ENCODE measurements around the gene RNASE7. TPM values are rescaled to one million over a fixed set of nuclear protein-coding genes. Genes with fewer than 3 reads are reported as not detected.
A peak's percentile ranks its signal among the peaks of the same experiment; 100 is the strongest.

The RNASE7 gene
- total RNA-seq, 4 donors from 2014 or later, result 0.55 TPM; not detected in 3

GRCh38 chr14:21068521-21069387, 26.6 kb downstream of the RNASE7 start:
- Histone ChIP-seq H3K9me3 (no peaks in the 10 kb centered on the region), H3K27me3 (no peaks in the 10 kb centered on the region), H3K4me3 (peak overlapping the region; percentile 68 to 83 (median 74)), H3K27ac (peak overlapping the region; percentile 84 to 91 (median 88)), H3K4me1 (peaks cover 17 to 30% of the 10 kb centered on the region in 2 donors), H3K36me3 (peaks cover 0 to 3% of the 10 kb centered on the region in 2 donors)
- no peak for TF ChIP-seq POLR2A (IDR thresholded peaks at IDR 0.05)
- peak; percentile 41 to 74 (median 69) for TF ChIP-seq CTCF (IDR thresholded peaks at IDR 0.05 in 4 of 5, conservative IDR thresholded peaks at IDR 0.05 in 1 of 5)
- DNase-seq (peak in 1 of 2 donors; percentile 56), ATAC-seq (peak; percentile 49 to 51)
- intact Hi-C loops (cut with DNase I; ENCODE audit: low total_unique reads) (loop anchor here (1.0 kb wide), 1 partner anchor 24 kb away; no protein-coding TSS in a partner anchor), in situ Hi-C loops (cut with MboI; ENCODE audit: low sequenced_read_pairs in 4 of 4) (loop anchor here in 2 of 4 donors (5.0 to 25.0 kb wide), 3 partner anchors 34 to 381 kb away; partner anchors contain the start of genes ANG (in 1 of the 2), RNASE4 (in 1 of the 2) and TMEM253 (in 1 of the 2))

- peak in 1 of 2 donors; percentile 11 for ATAC-seq
- no peak for TF ChIP-seq CTCF (IDR thresholded peaks at IDR 0.05 in 4 of 5, conservative IDR thresholded peaks at IDR 0.05 in 1 of 5)
- TF ChIP-seq POLR2A (IDR thresholded peaks at IDR 0.05), result no peak
- peaks cover 17 to 30% of the 10 kb centered on the region in 2 donors for H3K4me1 ChIP-seq
- H3K36me3 ChIP-seq, result peaks cover 0 to 7% of the 10 kb centered on the region in 2 donors
- DNase-seq, result no peak
- intact Hi-C loops (cut with DNase I; ENCODE audit: low total_unique reads), result loop anchor here (1.0 kb wide), 1 partner anchor 35 kb away; no protein-coding TSS in a partner anchor
- H3K27me3 ChIP-seq, result no peaks in the 10 kb centered on the region
- no peaks in the 10 kb centered on the region for H3K9me3 ChIP-seq
- peak overlapping the region; percentile 84 to 91 (median 88) for H3K27ac ChIP-seq
- in situ Hi-C loops (cut with MboI; ENCODE audit: low sequenced_read_pairs in 4 of 4), result loop anchor here in 2 of 4 donors (5.0 to 25.0 kb wide), 3 partner anchors 33 to 382 kb away; partner anchors contain the start of genes ANG (in 1 of the 2), RNASE4 (in 1 of the 2) and TMEM253 (in 1 of the 2)
- peak overlapping the region; percentile 68 to 83 (median 74) for H3K4me3 ChIP-seq
These were observed 27.4 kb downstream of the RNASE7 start for GRCh38 chr14:21069388-21070082.

- peaks cover 0 to 7% of the 10 kb centered on the region in 2 donors for H3K36me3 ChIP-seq
- H3K4me1 ChIP-seq, result peaks cover 17 to 30% of the 10 kb centered on the region in 2 donors
- H3K27me3 ChIP-seq, result no peaks in the 10 kb centered on the region
- peak within 1 kb of the TSS; percentile 84 to 91 (median 88) for H3K27ac ChIP-seq
- DNase-seq (peak in 1 of 2 donors; percentile 70), ATAC-seq (peak; percentile 69 to 72)
- TF ChIP-seq CTCF (IDR thresholded peaks at IDR 0.05 in 4 of 5, conservative IDR thresholded peaks at IDR 0.05 in 1 of 5) (no peak), POLR2A (IDR thresholded peaks at IDR 0.05) (peak; percentile 60 to 65)
- in situ Hi-C loops (cut with MboI; ENCODE audit: low sequenced_read_pairs in 4 of 4) (loop anchor here in 1 of 4 donors (25.0 kb wide), 1 partner anchor 383 kb away; the partner anchor contains the start of genes ANG and RNASE4), intact Hi-C loops (cut with DNase I; ENCODE audit: low total_unique reads) (loop anchor here (1.0 kb wide), 1 partner anchor 34 kb away; no protein-coding TSS in a partner anchor)
- H3K9me3 ChIP-seq, result no peaks in the 10 kb centered on the region
- H3K4me3 ChIP-seq, result peak within 1 kb of the TSS; percentile 68 to 83 (median 74)
These were observed 28.0 kb downstream of the RNASE7 start, which contains the start of gene ARHGEF40 for GRCh38 chr14:21070083-21070609. TSS of gene ARHGEF40 (plus strand) at chr14:21070304. CDS start at chr14:21070397, 93 bp downstream.
